AG09319 (cell line): Measurements from ENCODE around the gene TM2D3.

Experiments
- DNase-seq: peaks from one replicate; pipeline ENCODE4 v3.0.0-alpha.2; 2010; ENCODE audit warnings: low read depth; ENCODE audit errors: extremely low read depth
- TF ChIP-seq, protein P1 (sequence below): IDR thresholded peaks from 2 replicates; pipeline ENCODE4 v1.5.1; 2011; ENCODE audit warnings: low read depth, mild to moderate bottlenecking, inconsistent platforms, low read length, moderate library complexity

Gene TM2D3, protein sequence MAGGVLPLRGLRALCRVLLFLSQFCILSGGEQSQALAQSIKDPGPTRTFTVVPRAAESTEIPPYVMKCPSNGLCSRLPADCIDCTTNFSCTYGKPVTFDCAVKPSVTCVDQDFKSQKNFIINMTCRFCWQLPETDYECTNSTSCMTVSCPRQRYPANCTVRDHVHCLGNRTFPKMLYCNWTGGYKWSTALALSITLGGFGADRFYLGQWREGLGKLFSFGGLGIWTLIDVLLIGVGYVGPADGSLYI

DNA sequence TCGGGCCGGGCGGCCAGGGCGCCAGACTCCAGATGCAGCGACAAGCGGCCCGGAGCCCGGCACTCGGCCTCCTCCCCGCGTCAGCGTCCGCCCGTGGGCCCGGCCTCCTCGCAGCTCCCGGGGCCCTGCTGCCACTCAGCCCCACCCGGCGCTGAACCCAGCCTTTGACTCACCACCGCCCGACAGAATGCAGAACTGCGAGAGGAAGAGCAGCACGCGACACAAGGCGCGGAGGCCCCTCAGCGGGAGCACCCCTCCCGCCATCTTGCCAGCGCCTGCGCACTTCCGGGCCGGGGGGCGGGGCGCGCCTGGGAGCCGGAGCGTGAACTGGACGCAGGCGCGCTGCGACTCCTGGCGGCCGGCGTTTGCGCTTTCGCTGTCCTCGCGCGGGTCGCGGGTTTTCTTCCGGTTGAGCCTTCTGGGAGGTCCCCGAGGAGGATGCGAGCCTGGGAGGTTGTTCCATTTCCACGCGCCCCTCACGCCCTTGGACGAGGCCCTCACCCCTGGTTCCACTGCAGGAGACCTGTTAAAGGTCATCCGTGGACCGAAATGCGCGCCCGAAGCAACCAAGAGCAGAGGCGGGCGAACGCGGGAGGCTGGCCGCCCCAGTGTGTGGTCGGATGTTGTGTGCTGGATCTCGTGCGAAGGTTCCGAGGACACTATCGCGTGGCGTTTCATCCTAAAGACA, at the start of gene TM2D3:
TSS of gene TM2D3 (minus strand) at position 284 of the 688 bp plus-strand sequence. CDS start at position 264, 20 bp downstream.
- peak; percentile 78 for DNase-seq
- TF ChIP-seq, protein P1, sequence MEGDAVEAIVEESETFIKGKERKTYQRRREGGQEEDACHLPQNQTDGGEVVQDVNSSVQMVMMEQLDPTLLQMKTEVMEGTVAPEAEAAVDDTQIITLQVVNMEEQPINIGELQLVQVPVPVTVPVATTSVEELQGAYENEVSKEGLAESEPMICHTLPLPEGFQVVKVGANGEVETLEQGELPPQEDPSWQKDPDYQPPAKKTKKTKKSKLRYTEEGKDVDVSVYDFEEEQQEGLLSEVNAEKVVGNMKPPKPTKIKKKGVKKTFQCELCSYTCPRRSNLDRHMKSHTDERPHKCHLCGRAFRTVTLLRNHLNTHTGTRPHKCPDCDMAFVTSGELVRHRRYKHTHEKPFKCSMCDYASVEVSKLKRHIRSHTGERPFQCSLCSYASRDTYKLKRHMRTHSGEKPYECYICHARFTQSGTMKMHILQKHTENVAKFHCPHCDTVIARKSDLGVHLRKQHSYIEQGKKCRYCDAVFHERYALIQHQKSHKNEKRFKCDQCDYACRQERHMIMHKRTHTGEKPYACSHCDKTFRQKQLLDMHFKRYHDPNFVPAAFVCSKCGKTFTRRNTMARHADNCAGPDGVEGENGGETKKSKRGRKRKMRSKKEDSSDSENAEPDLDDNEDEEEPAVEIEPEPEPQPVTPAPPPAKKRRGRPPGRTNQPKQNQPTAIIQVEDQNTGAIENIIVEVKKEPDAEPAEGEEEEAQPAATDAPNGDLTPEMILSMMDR, result peak; percentile 57

DNA sequence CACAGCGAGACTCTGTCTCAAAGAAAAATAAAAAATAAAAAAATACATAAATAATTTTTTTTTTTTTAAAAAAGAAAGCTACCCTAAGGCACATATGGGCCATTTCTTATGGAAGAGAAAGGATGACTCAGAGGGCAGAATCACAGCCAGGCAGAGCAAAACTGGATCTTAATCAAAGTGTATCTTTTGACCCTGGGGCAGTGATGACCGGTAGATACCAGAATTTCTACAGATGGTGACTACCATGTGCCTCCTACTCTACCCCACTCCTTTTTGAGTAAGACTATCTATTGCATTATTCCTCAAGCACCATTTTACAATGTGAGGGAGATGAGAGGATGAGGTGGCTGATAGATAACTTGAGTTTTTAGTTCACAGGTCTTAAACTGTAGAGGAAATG, 46.1 kb upstream of the TM2D3 start:
- DNase-seq, result no peak
- TF ChIP-seq, protein P1, result no peak

DNA sequence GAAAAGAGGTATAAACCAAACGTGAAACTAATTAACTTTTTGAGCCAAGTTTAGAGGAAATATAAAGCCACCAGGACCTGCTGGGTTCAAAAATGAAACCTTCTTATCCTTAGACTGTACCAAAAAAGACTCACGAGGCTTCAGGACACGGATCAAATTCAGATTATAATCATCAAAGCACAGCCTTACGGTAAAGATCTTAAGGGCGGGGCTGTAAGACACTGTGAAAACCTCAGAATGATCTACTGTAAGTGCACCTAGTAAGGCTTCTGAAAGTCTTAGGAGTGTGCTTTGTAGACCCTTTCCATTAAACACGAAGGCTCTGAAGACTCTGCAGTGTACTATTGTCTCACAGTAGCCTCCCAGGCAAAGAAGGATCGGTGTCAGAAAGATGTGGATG, 45.3 kb upstream of the TM2D3 start:
- no peak for DNase-seq
- TF ChIP-seq, protein P1, result no peak

- DNase-seq, result no peak
- TF ChIP-seq, protein P1, result no peak
Measured at GRCh38 chr15:101696829-101697228, 44.6 kb upstream of the TM2D3 start.

- DNase-seq, result no peak
Measured at GRCh38 chr15:101694261-101694660, 42.1 kb upstream of the TM2D3 start.

DNA sequence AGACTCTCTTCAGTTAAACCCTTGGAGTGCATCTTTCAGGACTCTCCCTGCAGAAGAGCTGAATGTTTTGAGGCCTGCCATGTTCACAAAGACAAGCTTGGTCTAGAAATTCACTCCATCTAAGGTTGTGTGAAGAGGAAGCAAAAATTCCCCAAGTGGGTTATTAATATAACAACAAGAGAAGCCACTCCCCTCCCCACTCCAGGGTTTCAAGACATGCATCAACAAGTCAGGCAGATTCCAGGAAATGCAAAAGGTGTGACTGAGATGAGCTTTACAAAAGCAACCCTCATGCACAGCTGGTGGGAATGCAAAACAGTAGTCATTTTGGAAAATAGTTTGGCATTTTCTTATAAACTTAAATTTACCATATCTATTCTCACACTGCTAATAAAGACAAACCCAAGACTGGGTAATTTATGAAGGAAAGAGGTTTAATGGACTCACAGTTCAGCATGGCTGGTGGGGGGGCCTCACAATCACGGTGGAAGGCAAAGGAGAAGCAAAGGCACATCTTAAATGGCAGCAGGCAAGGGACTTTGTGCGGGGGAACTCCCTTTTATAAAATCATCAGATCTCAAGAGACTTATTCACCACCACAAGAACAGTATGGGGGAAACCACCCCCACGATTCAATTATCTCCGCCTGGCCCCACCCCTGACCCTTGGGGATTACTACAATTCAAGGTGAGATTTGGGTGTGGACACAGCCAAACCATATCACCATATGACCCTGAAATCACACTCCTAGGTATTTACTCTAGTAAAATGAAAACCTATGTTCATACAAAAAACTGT, 40.8 kb upstream of the TM2D3 start:
- TF ChIP-seq, protein P1, result no peak
- DNase-seq, result no peak

More at GRCh38 chr15:101694261-101694660, 42.1 kb upstream of the TM2D3 start:
- TF ChIP-seq, protein P1, result no peak
